SK-N-SH (cell line): Measurements from ENCODE around the gene CCDC198.

ENCODE experiments used
- CTCF ChIP-seq: fragments of 200-600 bp; sonication (generic); IDR thresholded peaks from 2 replicates; pipeline ENCODE4 v1.6.1; 2017; ENCODE audit warnings: antibody characterized with exemption, mild to moderate bottlenecking, moderate library complexity
- ELF1 ChIP-seq: IDR thresholded peaks from 2 replicates; pipeline ENCODE4 v1.4.0; 2012
- EP300 ChIP-seq, 2 experiments: IDR thresholded peaks; 2 replicates each; pipeline versions ENCODE4 v1.4.0 to v1.6.1; 2012; ENCODE audit warnings: borderline replicate concordance in 1 of 2, low read depth in 1 of 2, low read length in 1 of 2
- MXI1 ChIP-seq: IDR thresholded peaks from 2 replicates; pipeline ENCODE4 v1.6.1; 2012; ENCODE audit warnings: mild to moderate bottlenecking, low read depth, low read length, improper control_type of control experiment
- REST ChIP-seq: IDR thresholded peaks from 2 replicates; pipeline ENCODE4 v1.6.1; 2012; ENCODE audit warnings: mild to moderate bottlenecking, low read depth, low read length, moderate library complexity
- USF1 ChIP-seq: IDR thresholded peaks from 2 replicates; pipeline ENCODE4 v1.4.0; 2012; ENCODE audit warnings: low read depth, borderline replicate concordance

DNA sequence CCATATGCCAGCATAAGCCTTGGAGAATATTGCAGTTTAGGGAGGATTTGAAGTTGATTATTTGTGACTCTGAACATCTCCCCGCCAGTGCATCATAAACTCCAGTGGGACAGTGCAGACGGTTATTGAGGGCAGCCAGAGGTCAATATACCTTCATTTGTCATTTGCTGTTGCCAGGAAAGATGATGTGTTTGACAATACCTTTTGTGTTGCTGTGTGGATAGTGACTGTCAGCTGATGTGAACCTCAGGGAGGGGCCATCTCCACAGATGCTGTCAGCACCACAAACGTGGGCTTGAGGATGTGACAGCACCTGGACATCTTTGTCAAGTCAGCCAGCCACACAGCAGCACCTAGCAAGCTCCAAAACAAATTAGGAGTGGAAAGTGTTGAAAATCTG, 11.5 kb downstream of the CCDC198 start:
- TF ChIP-seq CTCF: no peak
- no peak for TF ChIP-seq EP300 (IDR thresholded peaks at IDR 0.05; ENCODE audit: borderline replicate concordance in 1 of 2, low read depth in 1 of 2, low read length in 1 of 2)
- TF ChIP-seq REST: no peak
- no peak for TF ChIP-seq MXI1
- TF ChIP-seq USF1: no peak
- no peak for TF ChIP-seq ELF1
